ENCODE results near the gene PPP2R2B.
"Not testable (repeated sequence)": the region's sequence is repeated elsewhere in the genome, so short reads cannot be mapped to it uniquely, and the experiment has no call there.

PPP2R2B gene

DNA sequence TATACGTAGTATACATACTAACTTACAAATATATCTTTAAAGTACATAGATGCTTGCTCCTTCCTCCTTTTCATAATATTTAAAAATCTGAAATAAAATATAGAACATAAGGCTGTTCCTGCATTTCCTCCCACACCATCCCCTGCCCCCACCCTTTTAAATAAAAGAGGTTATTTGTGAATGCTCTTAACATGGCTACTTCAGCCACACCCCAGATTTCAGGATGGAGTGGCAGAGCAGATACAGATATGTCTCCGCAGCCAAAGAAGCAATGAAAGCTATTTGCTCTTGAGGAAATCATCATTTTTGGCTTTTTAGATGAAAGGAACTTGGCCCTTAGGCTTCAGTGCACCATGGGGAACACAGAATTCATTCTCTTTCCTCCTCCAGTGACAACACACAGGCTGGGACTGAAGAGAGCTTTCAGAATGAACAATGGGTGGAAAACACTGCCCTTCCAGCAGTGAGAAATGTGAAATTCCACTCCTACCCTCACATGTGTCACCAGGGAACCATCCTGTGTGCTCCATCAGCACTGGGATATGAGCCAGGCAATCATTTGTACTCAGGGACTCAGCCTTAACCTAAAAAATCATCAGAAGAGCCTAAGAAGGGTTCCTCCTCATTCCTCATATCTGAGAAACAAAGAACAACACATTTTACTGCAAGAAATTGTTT is 134.3 kb downstream of the PPP2R2B start:
- peak in 1 of 2 experiments; percentile 8 for DNase-seq (ENCODE audit: low read depth in 2 of 2)

DNA sequence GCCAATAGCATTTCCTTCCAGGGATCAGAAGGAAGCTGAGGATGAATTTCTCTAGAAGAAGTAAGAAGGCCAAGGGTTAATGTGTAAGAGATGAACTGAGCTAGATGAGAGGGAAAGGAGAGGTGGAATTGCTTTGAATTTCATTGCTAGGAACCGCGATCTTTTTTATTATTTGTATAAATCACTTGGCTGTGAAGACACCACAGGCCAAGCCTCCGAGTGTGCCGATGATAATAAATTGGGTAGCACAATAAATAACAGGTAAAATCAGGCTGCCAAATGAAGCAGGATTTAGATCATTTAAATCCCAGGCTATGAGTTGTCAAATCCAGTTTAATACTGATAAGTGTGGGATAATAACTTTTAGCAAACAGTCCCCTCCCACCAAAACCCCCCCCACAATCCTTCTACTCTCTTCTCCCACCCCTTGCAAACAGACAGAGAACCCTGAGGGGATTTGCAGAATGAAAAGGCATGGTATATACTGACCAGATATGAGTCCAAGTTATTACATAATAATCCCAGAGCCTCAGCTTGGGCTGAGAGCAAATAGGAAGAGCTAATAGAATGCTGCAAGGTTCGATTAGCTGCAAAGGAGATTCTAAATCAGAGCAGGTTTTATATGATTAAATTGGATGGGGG is 143.5 kb downstream of the PPP2R2B start:
- DNase-seq (ENCODE audit: low read depth in 2 of 2), result no peak

DNA sequence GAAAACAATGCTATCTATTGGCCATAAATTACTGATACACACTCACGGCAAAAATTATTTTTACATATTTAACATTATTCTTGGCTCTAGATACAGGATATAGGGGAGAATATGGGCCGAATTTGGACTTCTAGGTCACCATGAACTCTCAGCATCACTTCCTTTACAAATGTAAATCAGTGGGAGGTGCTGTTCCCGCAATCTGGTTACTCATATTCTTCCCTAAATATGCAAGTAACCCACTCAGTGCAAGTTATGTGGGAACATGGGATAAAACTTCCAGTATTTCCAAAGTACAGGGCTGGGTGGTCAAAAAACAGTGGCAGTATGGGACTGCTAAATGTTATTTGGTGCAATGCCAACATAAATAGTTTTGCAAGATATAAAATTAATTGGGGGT is 145.6 kb downstream of the PPP2R2B start:
- no peak for DNase-seq (ENCODE audit: low read depth in 2 of 2)

DNA sequence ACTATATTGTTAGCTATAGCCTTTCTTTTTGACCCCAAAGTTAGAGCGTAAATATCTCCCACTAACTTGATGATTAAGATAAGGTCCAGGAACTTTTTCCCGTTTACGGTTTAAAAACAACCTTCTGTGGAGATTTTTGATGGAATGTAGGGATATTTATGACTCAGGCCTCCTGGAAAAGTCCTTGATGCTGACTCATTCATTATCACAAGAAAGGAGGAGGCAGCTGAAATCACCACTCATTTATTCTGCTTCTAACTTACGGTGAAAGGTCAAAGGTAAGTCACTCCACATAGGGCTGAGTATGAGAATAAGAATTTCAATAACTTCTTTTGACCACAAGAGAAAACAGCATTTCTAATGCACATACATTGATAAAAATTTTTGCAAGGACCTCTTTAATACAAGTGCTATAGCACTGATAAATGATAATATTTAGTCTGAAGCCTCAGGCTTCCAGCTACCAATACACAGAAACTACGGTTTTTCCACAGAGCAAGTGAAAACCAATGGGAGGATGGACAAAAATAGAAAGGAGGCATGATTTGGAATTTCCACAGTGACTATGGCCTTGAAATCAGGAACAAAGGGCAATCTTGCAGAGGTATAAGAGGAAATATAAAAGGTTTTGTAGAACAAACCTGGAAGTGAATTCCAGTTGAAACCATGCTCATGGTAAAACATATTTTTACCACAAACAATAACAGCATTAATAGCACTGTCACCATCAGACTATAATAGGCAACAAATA is 146.5 kb downstream of the PPP2R2B start:
- peak; percentile 83 to 84 for DNase-seq (ENCODE audit: low read depth in 2 of 2)

DNA sequence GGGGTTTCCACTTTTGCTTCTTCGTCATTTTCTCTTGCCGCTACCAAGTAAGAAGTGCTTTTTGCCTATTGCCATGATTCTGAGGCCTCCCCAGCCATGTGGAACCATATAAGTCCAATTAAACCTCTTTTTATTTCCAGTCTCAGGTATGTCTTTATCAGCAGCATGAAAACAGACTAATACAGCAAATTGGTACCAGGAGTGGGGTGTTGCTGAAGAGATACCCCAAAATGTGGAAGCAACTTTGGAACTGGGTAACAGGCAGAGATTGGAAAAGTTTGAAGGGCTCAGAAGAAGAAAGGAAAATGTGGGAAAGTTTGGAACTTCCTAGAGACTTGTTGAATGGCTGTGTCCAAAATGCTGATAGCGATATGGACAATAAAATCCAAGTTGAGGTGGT is 149.8 kb downstream of the PPP2R2B start:
- DNase-seq (ENCODE audit: low read depth in 2 of 2), result not testable (repeated sequence)

DNA sequence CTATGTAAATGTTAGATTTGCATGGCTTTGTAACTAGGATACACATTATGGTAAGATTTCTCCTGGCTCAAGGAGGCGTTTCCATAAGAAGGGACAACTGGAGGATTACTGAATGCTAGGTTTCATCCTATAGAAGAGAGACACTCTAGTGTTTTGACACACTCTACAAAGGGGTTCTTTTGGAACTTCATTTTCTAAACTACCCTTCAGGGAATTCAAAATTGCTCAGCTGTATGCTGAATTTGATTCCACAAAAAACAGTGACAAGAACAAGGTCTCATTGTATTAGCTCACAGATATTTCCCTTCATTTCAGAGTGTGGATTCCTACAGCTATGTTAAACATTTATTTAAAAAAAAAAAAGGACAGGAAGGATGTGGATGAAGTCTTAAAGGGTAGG is 151.7 kb downstream of the PPP2R2B start:
- DNase-seq (ENCODE audit: low read depth in 2 of 2), result no peak

DNA sequence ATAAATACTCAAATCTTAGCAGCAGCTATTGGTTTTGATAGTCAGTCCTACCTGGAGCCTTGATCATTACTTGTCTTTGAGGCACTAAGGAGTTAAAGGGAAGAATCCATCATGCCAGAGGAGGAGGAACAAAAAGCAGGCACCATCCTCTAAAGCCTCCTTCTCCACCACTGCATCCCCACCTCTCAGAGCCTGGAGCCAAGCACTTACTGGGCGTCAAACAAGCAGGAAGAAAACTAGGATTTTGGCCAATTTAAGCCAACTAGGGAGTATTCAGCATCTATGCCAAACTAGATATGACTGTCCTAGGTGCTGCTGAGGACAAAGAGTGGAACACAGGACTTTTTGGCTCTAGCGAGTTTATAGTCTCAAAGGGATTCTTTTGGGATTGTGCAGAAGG is 152.5 kb downstream of the PPP2R2B start:
- no peak for DNase-seq (ENCODE audit: low read depth in 2 of 2)

DNA sequence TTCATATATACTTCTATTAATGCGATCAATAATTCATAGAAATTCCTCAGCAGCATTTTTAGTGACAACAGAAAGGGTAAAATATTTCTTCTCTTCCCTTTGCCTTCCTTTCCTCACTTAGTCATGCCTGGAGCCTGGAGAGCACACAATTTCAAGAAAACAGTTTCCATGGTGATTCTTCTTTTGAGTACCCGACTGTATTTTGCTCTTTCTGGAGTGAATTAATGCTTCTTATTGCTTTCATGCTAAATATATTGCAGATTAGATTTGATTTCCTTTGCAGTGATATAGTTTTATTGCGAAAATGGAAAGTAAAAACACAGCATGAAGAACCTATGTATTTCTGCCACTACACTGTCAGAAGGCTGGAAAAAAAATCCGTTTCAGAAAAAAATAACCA is 153.5 kb downstream of the PPP2R2B start:
- no peak for DNase-seq (ENCODE audit: low read depth in 2 of 2)

DNA sequence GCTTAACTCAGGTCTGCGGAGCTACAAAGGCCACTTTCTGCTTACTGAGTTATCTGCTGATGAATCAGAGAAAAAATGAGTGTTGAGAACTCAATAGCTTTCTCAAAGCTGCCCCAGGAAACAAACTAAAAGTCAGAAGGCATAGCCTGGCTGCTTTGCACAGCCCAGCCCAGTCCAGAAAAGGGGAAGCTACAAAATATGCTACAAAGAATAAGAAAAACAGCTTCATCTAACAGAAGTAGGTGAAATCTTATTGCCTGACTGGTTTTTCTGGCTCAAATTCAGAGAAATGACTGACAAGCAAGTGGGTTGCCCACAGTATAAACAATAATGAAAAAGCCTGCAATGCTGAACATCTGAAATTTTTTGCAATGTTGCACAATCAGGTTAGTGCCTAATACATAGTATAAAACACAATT is 156.2 kb downstream of the PPP2R2B start:
- peak in 1 of 2 experiments; percentile 5 for DNase-seq (ENCODE audit: low read depth in 2 of 2)

DNA sequence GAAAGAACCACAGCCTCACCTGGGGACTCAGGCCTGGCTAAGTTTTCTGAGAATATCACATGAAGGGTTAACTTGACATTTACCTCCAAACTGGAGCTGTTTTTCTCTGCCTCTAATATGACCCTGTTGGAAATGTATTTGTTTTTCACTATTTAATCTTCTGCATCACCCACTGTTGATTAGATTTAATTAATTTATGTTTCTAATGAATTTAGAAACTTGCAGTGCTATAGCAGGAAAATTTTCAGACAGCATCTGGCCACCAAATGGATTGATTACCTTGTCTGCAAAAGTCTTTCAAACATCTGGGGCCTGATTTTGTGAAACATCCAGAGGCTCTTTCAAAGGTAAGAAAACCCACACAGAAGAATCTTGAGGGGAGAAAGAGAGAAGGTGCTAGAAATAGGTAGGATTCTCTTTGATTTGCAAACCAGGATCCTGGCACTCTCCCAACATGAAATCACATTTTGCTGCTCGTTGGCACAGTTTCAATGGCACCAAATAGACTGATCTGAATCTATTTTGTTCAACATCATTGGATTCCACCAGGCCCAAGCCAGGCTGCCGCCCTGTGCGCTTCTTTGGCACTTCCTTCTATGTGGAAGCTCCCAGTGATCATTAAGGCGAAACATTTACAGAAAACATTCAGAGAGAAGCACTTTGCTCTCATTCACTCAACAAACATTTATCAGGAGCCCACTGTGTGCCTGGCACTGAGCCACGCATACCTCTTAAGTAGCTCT is 157.3 kb downstream of the PPP2R2B start:
- no peak for DNase-seq (ENCODE audit: low read depth in 2 of 2)

DNA sequence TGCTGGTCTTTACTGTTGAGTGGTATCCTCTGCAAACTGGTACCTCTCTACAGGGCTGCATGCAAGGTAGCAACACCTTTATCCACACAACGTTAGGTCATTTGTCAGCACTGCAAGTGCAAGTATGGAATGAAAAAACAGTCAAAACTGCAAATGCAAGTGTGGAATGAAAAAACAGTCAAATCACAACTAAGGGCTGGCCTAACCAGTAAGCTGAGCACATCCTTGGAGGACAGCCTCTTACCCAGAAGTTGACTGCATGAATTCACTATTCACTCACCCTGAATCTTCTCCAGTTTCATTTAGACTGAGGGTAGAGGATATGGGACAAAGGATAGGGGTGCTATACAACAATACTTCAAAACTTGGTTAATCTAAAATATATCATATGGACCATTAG is 158.4 kb downstream of the PPP2R2B start:
- no peak for DNase-seq (ENCODE audit: low read depth in 2 of 2)

DNA sequence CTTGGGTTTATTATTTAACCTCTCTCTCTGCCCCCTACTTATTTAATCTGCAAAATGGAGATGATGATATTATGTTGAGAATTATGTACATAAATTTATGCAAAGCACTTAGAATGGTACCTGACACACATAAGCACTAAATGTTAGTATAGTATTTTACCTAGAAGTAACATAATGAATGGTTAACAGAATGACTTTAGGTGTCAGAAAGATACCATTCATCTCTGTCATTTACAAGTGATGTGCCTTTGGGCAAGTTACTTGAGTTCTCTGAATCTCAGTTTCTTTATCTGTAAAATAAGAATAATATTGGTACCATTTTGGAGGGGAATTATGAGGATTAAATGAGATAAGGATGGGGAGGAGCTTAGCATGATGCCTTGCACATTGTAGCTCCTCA is 159.4 kb downstream of the PPP2R2B start:
- no peak for DNase-seq (ENCODE audit: low read depth in 2 of 2)

DNA sequence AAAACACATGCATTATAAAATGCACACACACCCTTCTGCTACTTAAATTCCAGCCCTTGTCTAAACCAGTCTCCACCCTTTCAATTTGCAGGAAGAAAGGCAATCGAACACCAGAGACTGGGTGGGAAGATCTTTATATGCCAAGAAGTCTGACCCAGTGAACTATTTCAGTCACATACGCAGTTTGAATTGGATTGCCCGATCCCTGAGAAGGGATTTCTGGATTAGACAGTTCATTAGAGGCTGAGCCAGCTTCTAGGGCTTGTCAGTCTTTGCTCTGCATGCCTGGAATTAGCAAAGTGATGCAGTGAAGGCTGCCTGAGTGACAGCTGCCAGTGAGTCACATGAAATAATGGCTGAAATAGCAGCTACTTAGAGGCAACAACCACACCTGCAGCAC is 159.9 kb downstream of the PPP2R2B start:
- no peak for DNase-seq (ENCODE audit: low read depth in 2 of 2)

DNA sequence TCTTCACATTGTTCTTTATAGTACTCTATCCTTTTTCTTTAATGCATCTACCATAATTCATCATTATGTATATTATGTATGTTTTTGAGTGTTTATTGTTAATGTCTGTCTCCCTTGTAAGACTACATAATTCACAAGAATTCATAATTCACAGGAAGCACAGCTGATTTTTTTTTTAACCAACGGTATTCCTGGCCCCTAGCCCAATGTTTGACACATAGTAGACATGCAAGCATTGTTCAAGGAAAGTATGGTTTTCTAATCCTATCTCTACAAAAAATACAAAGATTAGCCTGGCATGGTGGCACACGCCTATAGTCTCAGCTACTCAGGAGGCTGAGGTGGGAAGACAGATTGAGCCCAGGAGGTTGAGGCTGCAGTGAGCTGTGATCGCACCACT is 160.6 kb downstream of the PPP2R2B start:
- DNase-seq (ENCODE audit: low read depth in 2 of 2), result no peak

DNA sequence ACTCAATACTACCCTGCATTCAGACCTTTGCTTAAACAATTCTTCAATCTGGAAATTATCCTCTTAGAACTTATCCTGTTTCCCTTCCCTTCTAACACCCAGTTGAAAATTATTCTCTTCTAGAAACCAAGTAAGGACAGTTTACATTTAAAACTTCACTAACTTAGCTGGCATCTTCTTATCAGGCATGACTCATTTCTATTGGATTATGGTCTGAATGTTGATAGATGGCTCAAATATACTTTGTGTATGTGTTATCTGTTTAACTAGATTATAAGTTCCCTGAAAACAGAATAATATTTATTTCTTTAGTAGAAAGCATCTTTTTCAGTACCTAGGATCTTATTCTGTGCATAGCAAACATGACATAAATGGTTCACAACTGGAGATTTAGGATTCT is 161.9 kb downstream of the PPP2R2B start:
- no peak for DNase-seq (ENCODE audit: low read depth in 2 of 2)

DNA sequence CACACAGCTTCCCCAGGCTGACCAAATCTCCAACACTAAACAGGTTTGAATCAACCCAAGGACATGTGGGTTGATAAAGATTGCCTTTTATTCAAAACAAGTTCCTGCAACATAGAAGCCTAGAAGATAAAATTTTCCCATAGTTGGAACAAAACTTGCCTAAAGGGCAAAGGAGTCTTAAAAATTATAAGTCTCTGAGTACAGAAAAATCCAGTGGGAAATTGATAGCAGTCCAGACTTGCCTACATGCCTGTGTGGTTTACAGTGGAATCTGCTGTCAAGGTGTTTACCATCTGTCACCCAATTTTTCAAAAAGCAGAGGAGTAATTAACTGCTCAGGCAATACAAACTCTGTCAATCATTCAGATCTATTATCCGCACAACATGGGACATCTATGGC is 168.2 kb downstream of the PPP2R2B start:
- DNase-seq (ENCODE audit: low read depth in 2 of 2), result no peak

DNA sequence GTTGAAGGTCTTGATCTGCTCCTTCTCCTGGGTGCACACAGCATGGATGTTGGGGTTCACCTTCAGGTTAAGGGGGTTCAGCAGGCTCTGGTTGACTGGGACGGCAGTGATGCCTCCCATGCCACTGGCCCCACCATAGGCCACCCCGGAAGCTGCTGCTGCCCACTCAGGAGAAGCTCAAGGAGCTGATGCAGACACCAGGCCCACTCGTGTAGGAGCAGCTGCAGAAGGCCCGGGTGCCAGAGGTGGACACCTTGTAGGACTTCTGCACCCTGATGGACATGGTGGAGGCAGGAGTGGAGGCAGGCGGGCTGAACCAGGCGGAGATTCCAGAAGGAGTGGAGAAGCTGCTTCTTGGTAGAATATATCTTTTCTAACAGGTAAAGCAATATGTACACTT is 171.2 kb downstream of the PPP2R2B start:
- no peak for DNase-seq (ENCODE audit: low read depth in 2 of 2)

DNA sequence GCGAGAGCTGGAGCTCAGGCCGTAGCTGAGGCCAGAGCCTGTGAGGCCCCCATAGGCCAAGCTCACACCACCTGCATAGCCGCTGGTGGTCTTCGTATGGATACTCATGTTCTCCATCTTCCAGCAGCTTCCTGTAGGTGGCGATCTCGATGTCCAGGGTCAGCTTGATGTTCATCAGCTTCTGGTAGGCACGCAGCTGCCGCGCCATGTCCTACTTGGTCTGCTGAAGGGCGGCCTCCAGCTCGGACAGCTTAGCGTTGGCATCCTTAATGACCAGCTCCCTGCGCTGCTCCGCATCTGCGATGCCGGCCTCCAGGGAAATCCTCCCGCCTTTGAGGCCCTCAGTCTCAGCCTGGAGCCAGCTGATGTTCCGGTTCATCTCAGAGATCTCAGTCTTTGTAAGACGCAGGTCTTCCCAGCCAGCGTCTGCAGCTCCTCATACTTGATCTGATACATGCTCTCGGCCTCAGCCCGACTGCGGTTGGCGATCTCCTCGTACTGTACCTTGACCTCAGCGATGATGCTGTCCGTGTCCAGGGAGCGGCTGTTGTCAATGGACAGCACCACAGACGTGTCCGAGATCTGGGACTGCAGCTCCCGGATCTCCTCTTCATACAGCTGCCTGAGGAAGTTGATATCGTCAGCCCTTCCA is 172.1 kb downstream of the PPP2R2B start:
- DNase-seq (ENCODE audit: low read depth in 2 of 2), result no peak

DNA sequence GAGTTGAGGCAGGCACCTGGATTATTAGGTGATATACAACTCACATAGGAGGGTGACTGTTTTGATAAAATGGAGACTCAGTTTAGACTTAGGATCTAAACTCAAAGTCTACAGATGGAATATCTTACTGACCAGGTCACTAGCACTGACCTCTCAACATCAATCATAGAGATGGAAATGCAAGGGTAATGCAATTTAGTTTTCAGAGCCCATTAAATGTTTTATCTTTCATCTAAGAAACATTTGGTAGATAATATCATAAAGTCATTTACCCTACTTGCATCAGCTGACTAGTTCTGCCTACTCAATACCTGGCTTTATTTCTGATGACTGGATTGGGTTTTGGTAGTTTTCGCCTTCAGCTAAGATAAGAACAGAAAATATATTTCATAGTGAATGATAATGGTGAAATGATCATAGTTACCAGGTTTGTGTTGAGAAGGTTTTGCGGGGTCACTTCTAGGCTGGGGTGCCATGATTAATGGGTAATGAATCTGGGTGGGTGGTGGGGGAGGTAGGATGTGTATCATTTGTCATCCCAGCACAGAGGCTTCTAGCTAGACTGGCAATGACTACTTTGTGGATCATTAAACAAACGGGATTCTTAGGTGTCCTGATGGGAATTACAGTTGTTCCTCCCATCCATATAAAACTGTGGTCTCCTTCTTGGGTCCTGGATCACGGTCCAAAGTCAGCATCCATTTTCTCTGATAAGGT is 173.4 kb downstream of the PPP2R2B start:
- no peak for DNase-seq (ENCODE audit: low read depth in 2 of 2)

DNA sequence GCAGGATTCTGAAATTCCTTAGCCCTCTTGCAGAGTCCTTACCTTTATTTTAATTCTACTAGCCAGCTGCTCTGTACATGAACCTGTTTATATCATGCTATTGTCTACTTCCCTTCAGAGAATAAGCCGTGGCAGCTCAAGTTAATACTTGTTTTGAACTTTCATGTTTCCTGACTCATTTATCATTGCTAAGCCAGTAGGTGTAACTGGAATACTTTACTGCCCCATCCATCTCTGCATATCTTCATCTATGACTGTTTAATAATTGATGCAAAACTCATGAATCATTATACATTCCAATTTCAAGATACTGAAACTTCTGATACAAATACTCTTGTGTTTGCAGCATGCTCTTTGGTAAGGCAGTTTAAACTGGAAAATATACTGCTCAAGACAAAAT is 174.7 kb downstream of the PPP2R2B start:
- DNase-seq (ENCODE audit: low read depth in 2 of 2), result no peak

DNA sequence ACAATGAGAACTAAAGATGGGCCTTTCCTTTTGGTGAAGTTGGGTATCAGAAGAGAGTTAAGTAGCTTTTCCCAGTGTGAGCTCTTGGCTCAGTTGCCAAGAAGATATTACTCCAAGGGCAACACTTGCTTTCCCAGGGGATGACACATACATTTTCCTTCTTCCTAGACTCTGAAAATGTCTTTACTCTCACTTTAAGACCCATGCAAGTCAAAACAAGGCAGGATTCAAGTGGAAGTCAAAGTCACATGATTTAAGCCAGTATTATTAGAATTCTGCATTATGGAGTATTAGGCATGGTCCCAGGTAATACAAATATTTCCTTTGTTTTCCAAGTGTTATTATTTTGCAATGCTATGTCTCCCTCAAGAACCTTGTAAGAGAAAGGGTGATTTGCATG is 175.1 kb downstream of the PPP2R2B start:
- no peak for DNase-seq (ENCODE audit: low read depth in 2 of 2)

Measured in fibroblast of skin of left biceps (primary cell).